T47D (cell line): ENCODE data around the gene TOMM34.

ENCODE experiments used
- DNase-seq, 2 experiments: peaks; one replicate each; pipeline versions ENCODE4 v3.0.0 to v3.0.0-alpha.2; 2011 to 2012; ENCODE audit warnings: low read depth in 1 of 2, low spot score in 1 of 2
- JUND ChIP-seq: IDR thresholded peaks from 2 replicates; pipeline ENCODE4 v1.6.1; 2012; ENCODE audit warnings: low read depth
- in situ Hi-C: cut with HindIII; loops from 2 replicates; pipeline ENCODE4 v1.10.0; 2016; ENCODE audit warnings: low sequenced_read_pairs, low pct_unique_long_range_greater_than_20kb

The TOMM34 gene

GRCh38 chr20:44973053-44973452, 12.9 kb upstream of the TOMM34 start:
- no peak for DNase-seq
- no peak for TF ChIP-seq JUND
- in situ Hi-C loops, result no loop called here

GRCh38 chr20:44970243-44970757, 10.1 kb upstream of the TOMM34 start:
- no peak for DNase-seq
- in situ Hi-C loops, result no loop called here
- no peak for TF ChIP-seq JUND

GRCh38 chr20:44969300-44969894, 9.2 kb upstream of the TOMM34 start:
- no peak for DNase-seq
- in situ Hi-C loops, result no loop called here
- TF ChIP-seq JUND, result no peak

- TF ChIP-seq JUND, result no peak
- DNase-seq, result no peak
- in situ Hi-C loops, result no loop called here
Measured at GRCh38 chr20:44967207-44967807, 7.1 kb upstream of the TOMM34 start.

GRCh38 chr20:44966030-44966961, 6.1 kb upstream of the TOMM34 start, which contains the start of gene STK4:
Gene STK4, plus strand, starts transcription at chr20:44966512. Its CDS starts 57 bp downstream, at chr20:44966569.
- no peak for TF ChIP-seq JUND
- in situ Hi-C loops, result no loop called here
- DNase-seq, result peak; percentile 84 to 97

GRCh38 chr20:44965651-44966029, 5.4 kb upstream of the TOMM34 start:
- no peak for TF ChIP-seq JUND
- in situ Hi-C loops, result no loop called here
- no peak for DNase-seq

- no peak for DNase-seq
- in situ Hi-C loops, result no loop called here
- no peak for TF ChIP-seq JUND
Measured at GRCh38 chr20:44963325-44964215, 3.4 kb upstream of the TOMM34 start.

- no peak for TF ChIP-seq JUND
- in situ Hi-C loops, result no loop called here
- no peak for DNase-seq
Measured at GRCh38 chr20:44962483-44962882, 2.3 kb upstream of the TOMM34 start.

GRCh38 chr20:44961870-44962267, 1.7 kb upstream of the TOMM34 start:
- TF ChIP-seq JUND, result no peak
- in situ Hi-C loops, result no loop called here
- DNase-seq, result no peak

- in situ Hi-C loops, result no loop called here
- no peak for TF ChIP-seq JUND
- no peak for DNase-seq
Measured at GRCh38 chr20:44961011-44961869, 1.0 kb upstream of the TOMM34 start.

GRCh38 chr20:44959638-44960102, 527 bp downstream of the TOMM34 start:
- DNase-seq, result peak in 1 of 2 experiments; percentile 60
- in situ Hi-C loops, result no loop called here
- TF ChIP-seq JUND, result no peak
